K562 (cell line): Measurements from ENCODE around the gene BLCAP. TPM values are rescaled to one million over a fixed set of nuclear protein-coding genes. Genes with fewer than 3 reads are reported as not detected.

Source experiments
- ATAC-seq: fragments of 200-7000 bp; cut with Tn5 transposase; 3 replicates; pipeline ENCODE4 v1.9.1; 2020; ENCODE audit warnings: moderate library complexity
- BruUV-seq: library from RNA; stranded (reverse); fragments of 400-500 nt; replicated peaks from 2 replicates; lab custom pipeline; 2021; lab: Mats Ljungman, UMichigan
- CTCF ChIA-PET: fragments of 300-600 bp; formaldehyde crosslinking; extraction: SDS; loops from one replicate; lab custom pipeline; 2021; ENCODE audit warnings: low intra/inter-chr PET ratio; lab: Yijun Ruan, JAX
- POLR2A ChIA-PET: fragments of 300-600, 350-650 bp; sonication (Branson Sonifier 250); formaldehyde crosslinking; extraction: SDS; loops from one replicate; lab custom pipeline; 2021; ENCODE audit warnings: antibody characterized with exemption, inconsistent platforms; lab: Yijun Ruan, JAX
- DNase-seq, 4 experiments: peaks; one replicate each; pipeline versions ENCODE4 v3.0.0 to v3.0.0-alpha.2; 2011 to 2018; ENCODE audit warnings: low spot score in 3 of 4, mixed read lengths in 3 of 4; ENCODE audit errors: extremely low read depth in 1 of 4
- FAIRE-seq: peaks from 2 replicates; lab custom pipeline; 2011; peaks lifted over from hg19 to GRCh38; lab: Jason Lieb, UNC
- H2AFZ ChIP-seq: 2 replicates; pipeline ENCODE4 v1.6.0; 2011; ENCODE audit warnings: low read depth, low read length, control low read depth, inconsistent platforms
- H3K27ac ChIP-seq: fragments of 200-600 bp; 3 replicates; pipeline ENCODE4 v1.8.0; 2011; ENCODE audit warnings: low read depth, mild to moderate bottlenecking, control low read depth, inconsistent platforms, low read length, moderate library complexity, mixed read lengths; ENCODE audit errors: extremely low read depth
- H3K27me3 ChIP-seq, 2 experiments: fragments of 300-600 bp in 1 of 2; 2 replicates in 1 of 2; 3 replicates in 1 of 2; pipeline versions ENCODE4 v1.6.0 to v1.8.0; 2011; ENCODE audit warnings: inconsistent platforms in 2 of 2, low read length in 2 of 2, mild to moderate bottlenecking in 1 of 2, mixed read lengths in 1 of 2, moderate library complexity in 1 of 2; ENCODE audit not compliant: control insufficient read depth in 2 of 2, insufficient read depth in 2 of 2
- H3K36me3 ChIP-seq: fragments of 300-600 bp; 3 replicates; pipeline ENCODE4 v1.8.0; 2011; ENCODE audit warnings: mild to moderate bottlenecking, low read length, inconsistent platforms; ENCODE audit not compliant: control insufficient read depth, insufficient read depth
- H3K4me1 ChIP-seq, 2 experiments: fragments of 200-600 bp in 1 of 2; replicated peaks in 1 of 2; 2 replicates in 1 of 2; 3 replicates in 1 of 2; pipeline versions ENCODE4 v1.5.1 to v1.8.0; 2011; ENCODE audit warnings: inconsistent platforms in 2 of 2, low read length in 2 of 2, mild to moderate bottlenecking in 1 of 2, mixed read lengths in 1 of 2, moderate library complexity in 1 of 2; ENCODE audit not compliant: control insufficient read depth in 2 of 2, insufficient read depth in 2 of 2
- H3K4me2 ChIP-seq: 2 replicates; pipeline ENCODE4 v1.6.1; 2011; ENCODE audit warnings: low read length, control low read depth, inconsistent platforms, mixed read lengths; ENCODE audit not compliant: insufficient read depth
- H3K4me3 ChIP-seq: fragments of 200-600 bp; sonication (generic), shearing (Covaris generic); 2 replicates; pipeline ENCODE4 v1.5.1; 2016; ENCODE audit warnings: control low read depth, inconsistent platforms
- H3K79me2 ChIP-seq: fragments of 200-600 bp; 3 replicates; pipeline ENCODE4 v1.8.0; 2011; ENCODE audit warnings: low read length, inconsistent platforms; ENCODE audit not compliant: control insufficient read depth, insufficient read depth
- H3K9ac ChIP-seq, 2 experiments: 2 replicates each; pipeline versions ENCODE4 v1.6.0 to v1.6.1; 2011; ENCODE audit warnings: low read depth in 2 of 2, low read length in 2 of 2, control low read depth in 1 of 2, inconsistent platforms in 1 of 2, mild to moderate bottlenecking in 1 of 2, mixed read lengths in 1 of 2; ENCODE audit not compliant: insufficient read depth in 1 of 2
- H3K9me1 ChIP-seq: one replicate; pipeline ENCODE4 v1.6.0; 2011; ENCODE audit warnings: inconsistent platforms, mild to moderate bottlenecking, low read length, moderate library complexity; ENCODE audit not compliant: control insufficient read depth, insufficient read depth
- H3K9me3 ChIP-seq: replicated peaks from 2 replicates; pipeline ENCODE4 v1.5.1; 2011; ENCODE audit warnings: low read depth, low read length, inconsistent platforms; ENCODE audit not compliant: control insufficient read depth, insufficient read depth
- H4K20me1 ChIP-seq: replicated peaks from 2 replicates; pipeline ENCODE4 v1.6.1; 2011; ENCODE audit warnings: low read length, inconsistent platforms, mixed read lengths; ENCODE audit not compliant: control insufficient read depth, insufficient read depth
- LEF1 ChIP-seq: fragments of 450-650 bp; IDR thresholded peaks from 2 replicates; pipeline ENCODE4 v1.6.1; 2016; ENCODE audit warnings: mild to moderate bottlenecking
- PBX2 ChIP-seq, 2 experiments: IDR thresholded peaks in 1 of 2; conservative IDR thresholded peaks in 1 of 2; 2 replicates each; pipeline ENCODE4 v1.6.1; 2016; ENCODE audit warnings: low read depth in 2 of 2, mild to moderate bottlenecking in 1 of 2, missing compliant biosample characterization in 1 of 2, missing genetic modification characterization in 1 of 2, moderate library complexity in 1 of 2
- SNRNP70 ChIP-seq: fragments of 200-400 bp; formaldehyde crosslinking; optimal IDR thresholded peaks from 2 replicates; pipeline ENCODE3; 2017; ENCODE audit warnings: low read depth, low read length
- TRIM25 ChIP-seq: fragments of 450-650 bp; IDR thresholded peaks from 2 replicates; pipeline ENCODE4 v1.7.0; 2016; ENCODE audit warnings: borderline replicate concordance
- TSC22D4 ChIP-seq: fragments of 450-650 bp; IDR thresholded peaks from 2 replicates; pipeline ENCODE4 v1.6.1; 2016; ENCODE audit warnings: missing genetic modification characterization, missing biosample characterization, control low read depth
- ZC3H4 ChIP-seq: sonication (generic); formaldehyde crosslinking; IDR thresholded peaks from 2 replicates; pipeline ENCODE4 v1.9.0; 2021; ENCODE audit warnings: missing genetic modification reagents, borderline replicate concordance
- ZMIZ1 ChIP-seq, 2 experiments: fragments of 150-350 bp in 1 of 2; IDR thresholded peaks; 2 replicates each; pipeline ENCODE4 v1.6.1; 2012 to 2016; ENCODE audit warnings: low read depth in 2 of 2, low read length in 2 of 2, mild to moderate bottlenecking in 1 of 2, moderate library complexity in 1 of 2
- ZNF311 ChIP-seq: fragments of 250-450 bp; sonication (Bioruptor Pico); IDR thresholded peaks from 2 replicates; pipeline ENCODE4 v1.4.0; 2020; ENCODE audit warnings: mild to moderate bottlenecking, moderate library complexity
- ZNF431 ChIP-seq: sonication (generic); formaldehyde crosslinking; IDR thresholded peaks from 2 replicates; pipeline ENCODE4 v1.8.0; 2022; ENCODE audit warnings: mild to moderate bottlenecking, missing genetic modification reagents
- ZNF766 ChIP-seq: fragments of 200-800 bp; sonication (Bioruptor generic); conservative IDR thresholded peaks from 2 replicates; pipeline ENCODE4 v1.6.1; 2016; ENCODE audit warnings: missing genetic modification characterization, missing compliant biosample characterization
- WGBS: fragments of 100-300 bp; shearing (Covaris generic); methylation state at CpG from one replicate; pipeline ENCODE4 v1.1.6; 2016; ENCODE audit warnings: low coverage, mixed read lengths; ENCODE audit not compliant: insufficient coverage; ENCODE audit errors: missing lambda C conversion rate; 5-methylcytosine and 5-hydroxymethylcytosine counted together
- in situ Hi-C: fragments of 300-500 bp; cut with MboI; formaldehyde crosslinking; loops from 4 replicates; pipeline ENCODE4 v1.15.0; 2018; ENCODE audit warnings: inconsistent platforms, mixed read lengths
- intact Hi-C: fragments of 100-400 bp; cut with micrococcal nuclease; formaldehyde crosslinking; loops from 2 replicates; pipeline ENCODE4 v1.14.2; 2022
- polyA plus RNA-seq, 8 experiments: library from polyadenylated mRNA; depleted of rRNA in 4 of 8; stranded (reverse) in 5 of 8; unstranded in 3 of 8; fragments of >200 nt; fragmentation: Nextera tagmentation in 2 of 8; fragmentation: Illumina TruSeq in 1 of 8; extraction: Ambion mirVana in 2 of 8; extraction: Trizol in 1 of 8; gene quantifications; 2 replicates each; pipeline versions ENCODE4 v1.2.1 to v1.2.3, GENCODE V29; 2011 to 2014; ENCODE audit warnings: inconsistent platforms in 1 of 8, missing spikeins in 1 of 8
- total RNA-seq, 7 experiments: library from RNA; depleted of rRNA in 6 of 7; stranded (reverse); fragments of >200 nt in 6 of 7; fragmentation: Illumina TruSeq in 2 of 7; extraction: Trizol in 2 of 7; gene quantifications; 2 replicates each; pipeline versions ENCODE4 v1.2.1 to v1.2.3, GENCODE V29; 2011 to 2021; ENCODE audit warnings: low replicate concordance in 1 of 7

BLCAP gene
- total and polyA plus RNA-seq, 9 of the 15 experiments (the other 6 are each of a cell fraction or from before 2014, with no cell fraction given) = 16.9 to 41.5 (median 27.6) TPM

DNA sequence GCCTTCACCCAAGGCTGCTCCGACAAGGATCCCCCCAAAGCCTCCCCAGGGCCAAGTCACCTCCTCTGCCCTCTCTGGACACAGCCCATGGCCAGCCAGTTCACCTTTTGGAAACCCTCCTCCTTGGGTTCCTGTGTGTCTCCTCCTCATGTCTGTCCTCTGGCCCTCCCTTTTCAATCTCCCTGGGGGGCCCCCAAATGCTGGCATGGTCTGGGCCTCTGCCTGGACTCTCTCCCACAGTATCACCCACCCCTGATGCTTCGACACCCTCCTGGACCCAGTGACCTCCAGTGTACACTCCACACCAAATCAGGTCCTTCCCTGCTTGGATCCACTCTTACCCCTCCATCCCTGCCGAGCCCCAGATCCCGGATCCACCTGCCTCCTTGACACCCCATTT, 53.3 kb downstream of the BLCAP start:
- 0% methylated on average over 4 of the region's 4 CpGs for WGBS
- Histone ChIP-seq H3K27ac (no peak overlapping the region), H3K27me3 (peaks cover 30 to 65% of the 10 kb centered on the region in 2 experiments), H3K4me3 (no peak overlapping the region), H3K9me1 (no peaks in the 10 kb centered on the region), H3K9ac (no peak overlapping the region), H4K20me1 (no peaks in the 10 kb centered on the region; the same call in 1 of the 2 replicates), H2AFZ (no peak overlapping the region), H3K36me3 (no peaks in the 10 kb centered on the region), H3K9me3 (no peaks in the 10 kb centered on the region), H3K4me1 (no peaks in the 10 kb centered on the region), H3K79me2 (no peaks in the 10 kb centered on the region)
- FAIRE-seq (no peak), DNase-seq (no peak), ATAC-seq (no peak)
- in situ Hi-C loops = no loop called here
- CTCF ChIA-PET = no interaction called here
- intact Hi-C loops = no loop called here
- TF ChIP-seq ZC3H4 (CRISPR knock-in tag) (no peak), PBX2 (CRISPR knock-in tag; IDR thresholded peaks at IDR 0.05; ENCODE audit: low read depth) (no peak), PBX2 (tag; conservative IDR thresholded peaks at IDR 0.05; ENCODE audit: low read depth) (no peak), ZNF766 (CRISPR knock-in tag) (no peak), ZNF431 (CRISPR knock-in tag) (no peak), LEF1 (no peak), TSC22D4 (tag) (no peak), ZMIZ1 (IDR thresholded peaks at IDR 0.05; ENCODE audit: low read depth in 2 of 2, low read length in 2 of 2) (no peak), SNRNP70 (no peak), TRIM25 (no peak), ZNF311 (CRISPR knock-in tag) (no peak)
- TF ChIP-seq, all 486 proteins: peak for 0
- no peak overlapping the region for H3K4me2 ChIP-seq
- POLR2A ChIA-PET = no interaction called here
- no TSS peak for BruUV-seq
